GM19240 (cell line): ENCODE data around the gene VPS39.

Experiments
- DNase-seq: peaks from one replicate; pipeline ENCODE4 v3.0.0; 2011; ENCODE audit warnings: low spot score; ENCODE audit not compliant: insufficient read length

The VPS39 gene

GRCh38 chr15:42145546-42146455 lies 62.3 kb downstream of the VPS39 start:
- no peak for DNase-seq

GRCh38 chr15:42144841-42145375 lies 63.2 kb downstream of the VPS39 start:
- DNase-seq = no peak

- DNase-seq = no peak
These were observed 64.1 kb downstream of the VPS39 start for GRCh38 chr15:42143866-42144625.

- DNase-seq = no peak
These were observed 64.7 kb downstream of the VPS39 start for GRCh38 chr15:42143356-42143755.

GRCh38 chr15:42141795-42142667 lies 66.1 kb downstream of the VPS39 start:
- DNase-seq = no peak

- no peak for DNase-seq
These were observed 66.9 kb downstream of the VPS39 start for GRCh38 chr15:42141246-42141645.

DNA sequence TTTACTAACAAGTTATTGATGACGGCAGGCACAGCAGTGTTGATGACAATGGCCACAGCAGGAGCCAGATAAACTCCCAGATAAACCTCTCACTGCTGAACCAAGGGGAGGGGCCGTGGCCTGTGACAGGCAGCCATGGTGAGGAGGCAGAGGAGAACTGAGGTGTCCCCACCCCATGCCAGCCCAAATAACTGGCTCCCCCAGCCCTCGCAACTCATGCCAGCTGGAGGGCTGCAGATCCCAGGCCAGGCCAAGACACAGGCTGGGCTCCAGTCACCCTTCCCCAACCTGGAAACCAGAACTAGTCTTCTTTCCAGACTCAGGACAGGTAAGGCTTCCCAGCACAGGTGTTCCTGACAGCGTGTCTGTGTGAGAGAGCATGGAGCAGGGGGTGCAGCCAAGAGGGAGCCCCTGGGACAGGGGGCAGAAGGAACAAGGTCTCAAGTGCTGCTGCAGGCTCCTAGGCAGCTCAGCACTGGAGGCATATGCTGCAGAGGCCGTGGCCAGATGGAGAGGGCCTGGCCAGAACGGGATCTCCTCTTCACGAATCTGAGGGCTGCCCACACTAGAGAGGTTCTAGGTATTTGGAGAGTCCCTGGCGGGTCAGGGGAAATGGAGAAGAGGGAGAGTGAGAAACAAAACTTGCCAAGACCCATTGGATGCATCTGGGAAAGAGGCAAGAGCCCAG lies 67.6 kb downstream of the VPS39 start:
- DNase-seq = no peak

GRCh38 chr15:42139596-42139995 lies 68.5 kb downstream of the VPS39 start:
- no peak for DNase-seq

DNA sequence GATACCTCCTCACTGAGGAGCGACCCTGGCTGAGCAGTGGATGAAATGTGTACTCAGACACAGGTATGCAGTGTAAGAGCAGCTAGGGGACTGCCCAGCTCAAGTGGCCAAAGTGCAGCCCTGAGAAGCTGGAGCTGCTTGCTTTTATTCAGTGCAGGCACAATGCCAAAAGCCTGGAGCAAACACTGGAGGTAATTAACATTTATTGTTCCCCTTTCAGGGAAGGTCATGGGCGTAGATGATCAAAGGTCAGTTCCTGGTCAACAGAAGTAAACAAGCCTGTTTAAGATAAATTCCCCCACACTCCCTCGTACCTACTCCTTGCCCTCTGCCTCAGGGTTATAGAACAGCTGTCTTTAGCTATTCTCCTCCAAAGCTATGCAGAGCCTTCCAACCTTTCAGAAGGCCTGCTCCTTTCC lies 69.1 kb downstream of the VPS39 start:
- no peak for DNase-seq

DNA sequence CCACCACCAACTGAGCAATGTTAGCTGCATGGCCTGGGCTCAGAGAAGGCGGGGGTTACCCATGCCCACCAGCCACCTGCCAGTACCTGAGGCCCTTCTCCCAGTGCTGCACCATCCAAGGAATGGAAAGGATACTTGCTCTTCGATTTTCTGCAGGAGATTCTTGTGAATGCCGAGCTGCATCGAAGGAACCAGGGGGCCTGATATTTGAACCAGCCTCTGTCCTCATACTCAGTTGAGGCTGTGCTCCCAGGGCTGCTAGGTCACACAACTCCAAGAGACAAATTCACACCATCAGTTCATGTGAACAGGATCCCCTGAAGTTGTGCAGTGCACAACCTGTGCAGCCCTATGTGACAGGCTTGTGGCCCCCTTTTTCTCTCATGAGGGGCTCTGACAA lies 69.7 kb downstream of the VPS39 start:
- no peak for DNase-seq

DNA sequence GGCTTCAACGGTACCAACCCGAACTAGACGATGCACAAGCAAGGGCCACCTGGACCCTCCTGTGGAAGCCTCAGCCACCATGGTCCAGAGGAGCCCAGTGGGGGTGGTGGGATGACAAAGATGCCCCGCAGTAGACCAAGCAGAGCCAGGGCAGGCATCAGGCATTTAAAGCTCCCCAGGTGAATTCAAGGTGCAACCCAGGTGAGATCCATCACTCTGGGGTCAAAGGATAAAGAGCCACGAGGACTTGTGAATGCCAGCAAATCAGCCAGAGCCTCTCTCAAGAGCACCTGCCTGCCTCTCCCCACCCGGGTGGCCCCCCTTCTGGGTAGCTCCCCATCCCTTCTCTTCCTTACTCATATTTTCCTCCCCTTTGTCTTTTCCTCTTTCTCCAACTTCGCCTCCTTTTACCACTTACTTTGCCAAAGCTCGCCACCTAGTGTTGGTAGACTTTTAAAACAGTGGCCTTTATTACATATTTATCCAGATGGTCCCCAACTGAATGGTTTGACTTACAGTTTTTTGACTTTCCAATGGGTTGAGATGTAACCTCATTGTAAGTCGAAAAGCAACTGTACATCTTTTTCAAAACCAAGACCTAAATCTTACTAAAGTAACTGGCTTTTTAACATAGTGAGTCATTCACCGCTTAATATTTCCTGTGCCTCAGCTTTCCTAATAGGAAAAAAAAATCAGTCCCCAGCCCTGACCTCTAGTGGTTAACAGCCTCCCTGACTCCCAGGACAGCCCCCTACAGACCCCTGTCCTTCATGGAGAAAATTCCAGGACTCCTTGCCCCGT lies 70.4 kb downstream of the VPS39 start:
- no peak for DNase-seq

GRCh38 chr15:42136513-42136912 lies 71.6 kb downstream of the VPS39 start:
- DNase-seq = no peak

DNA sequence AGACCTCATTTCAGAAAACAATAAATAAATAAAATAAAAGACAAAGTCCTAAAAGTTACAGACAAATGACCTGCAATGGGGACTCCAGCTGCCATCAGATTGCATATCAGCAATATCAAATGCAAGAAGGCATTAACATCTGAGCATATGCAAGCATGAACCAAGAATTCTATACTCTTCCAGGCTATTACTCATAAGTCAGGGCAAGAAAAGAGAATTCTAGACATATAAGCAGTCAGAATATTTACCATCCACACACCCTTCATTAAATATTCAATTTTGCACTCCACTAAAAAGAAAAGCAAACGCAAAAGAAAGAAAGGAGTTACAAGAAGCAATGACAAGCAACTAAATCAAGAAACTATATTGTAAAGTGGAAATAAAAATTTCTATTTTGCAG lies 72.8 kb downstream of the VPS39 start:
- DNase-seq = no peak

GRCh38 chr15:42134617-42135245 lies 73.4 kb downstream of the VPS39 start:
- no peak for DNase-seq

DNA sequence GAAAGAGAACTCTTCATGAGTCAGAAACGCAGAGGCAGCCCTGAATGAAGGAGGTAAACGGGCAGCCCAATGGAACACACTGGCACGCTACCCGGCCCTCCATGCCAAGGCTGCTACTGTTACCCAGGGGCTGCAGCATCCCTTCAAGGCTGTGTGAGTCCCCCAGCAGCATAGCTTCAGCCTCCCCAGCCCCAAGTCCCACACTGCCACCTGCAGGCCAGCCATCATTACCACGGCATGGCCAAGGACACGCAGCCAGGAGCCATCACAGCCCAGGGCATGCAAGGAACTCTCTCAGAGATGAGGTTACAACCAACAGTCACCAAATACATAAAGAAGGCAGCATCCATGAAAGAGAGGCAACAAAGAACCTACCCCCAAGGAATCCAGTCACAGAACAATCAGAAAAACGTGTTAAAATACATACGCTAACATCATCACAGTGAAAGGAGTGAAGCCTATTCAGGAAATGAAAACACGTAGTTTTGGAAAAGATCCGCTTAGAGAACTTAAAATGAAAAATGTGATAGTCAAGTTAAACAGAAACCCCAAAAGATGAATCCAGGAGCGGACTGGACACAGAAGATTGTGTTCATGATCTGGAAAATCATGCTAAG lies 74.1 kb downstream of the VPS39 start:
- peak; percentile 54 for DNase-seq

DNA sequence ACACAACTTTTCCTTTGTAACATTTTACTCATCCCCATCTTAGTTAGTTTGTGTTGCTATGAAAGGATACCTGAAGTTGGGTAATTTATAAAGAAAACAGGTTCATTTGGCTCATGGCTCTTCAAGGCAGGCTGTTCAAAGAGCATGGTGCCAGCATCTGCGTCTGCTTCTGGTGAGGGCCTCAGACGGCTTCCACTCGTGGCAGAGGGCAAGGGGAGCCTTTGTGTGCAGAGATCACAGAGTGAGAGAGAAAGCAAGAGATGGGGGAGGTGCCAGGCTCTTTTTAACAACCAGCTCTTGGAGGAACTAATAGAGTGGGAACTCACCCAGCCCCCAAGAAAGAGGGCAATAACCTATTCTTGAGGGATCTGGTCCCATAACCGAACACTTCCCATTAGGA lies 74.7 kb downstream of the VPS39 start:
- no peak for DNase-seq

DNA sequence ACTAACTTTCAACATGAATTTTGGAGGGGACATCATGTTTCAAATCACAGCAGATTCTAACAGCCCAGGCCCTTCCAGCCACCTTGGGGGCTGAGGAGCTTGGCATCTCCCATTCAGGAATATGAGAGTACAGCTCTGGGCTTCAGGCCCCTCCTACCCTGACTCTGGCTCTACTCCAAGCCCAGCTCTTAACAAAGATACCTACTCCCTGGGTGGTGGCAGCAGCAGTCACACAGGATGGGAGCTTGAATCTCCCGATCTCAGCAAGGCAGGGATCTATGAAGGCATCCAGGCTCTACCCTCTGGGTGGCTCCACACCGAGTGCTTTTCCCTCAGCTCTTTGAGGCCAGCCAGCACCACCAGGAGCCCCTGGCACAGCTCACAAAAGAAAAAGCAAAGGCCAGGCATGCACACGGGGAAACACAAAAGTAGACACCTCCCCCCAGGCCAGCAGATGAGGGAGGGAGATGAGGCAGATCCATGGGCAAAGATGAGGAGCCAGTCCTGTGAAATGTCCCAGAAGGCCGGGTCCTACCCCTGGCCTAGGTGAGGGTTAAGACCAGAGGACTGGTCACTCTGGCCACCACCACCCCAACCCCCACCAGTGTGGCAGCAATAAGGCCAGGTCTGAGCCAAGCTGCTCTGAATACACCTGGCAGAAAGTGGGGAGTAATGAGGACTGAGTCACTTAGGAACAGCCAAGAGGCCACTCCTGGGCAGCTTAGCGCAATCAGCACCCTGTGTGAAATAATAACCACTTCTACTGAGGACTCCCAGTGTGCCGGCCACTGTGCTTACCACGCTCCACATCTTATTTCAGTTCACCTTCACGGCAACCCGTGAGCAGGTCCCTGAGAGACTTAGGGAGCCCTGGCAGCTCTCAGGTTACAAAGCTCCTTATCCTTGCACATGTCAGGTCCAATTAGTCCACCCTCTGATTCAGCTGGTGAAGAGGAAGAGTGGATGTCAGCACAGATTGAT lies 76.0 kb downstream of the VPS39 start:
- no peak for DNase-seq

DNA sequence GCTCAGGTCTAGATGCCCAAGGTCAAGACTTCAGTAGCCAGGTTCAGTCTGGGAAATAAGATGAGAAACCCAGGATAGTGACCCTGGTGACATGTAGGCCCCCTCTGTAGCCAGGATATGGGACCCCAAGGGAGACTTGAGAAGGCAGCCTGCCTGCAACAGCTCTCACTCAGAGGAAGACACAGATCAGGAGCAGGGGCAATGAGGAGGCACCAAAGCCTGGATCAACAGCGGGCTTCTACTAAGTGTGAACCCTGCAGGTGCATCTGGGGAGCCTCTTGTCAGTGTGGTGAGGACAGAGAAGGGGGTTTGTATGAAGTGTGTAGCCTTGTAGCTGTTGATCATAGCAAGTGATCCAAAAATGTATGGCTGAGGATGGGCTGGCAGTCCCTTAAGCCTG lies 77.1 kb downstream of the VPS39 start:
- DNase-seq = no peak
